Gastrocnemius medialis (tissue), 4 donors: ENCODE results near the gene CTRB1. TPM values are rescaled to one million over a fixed set of nuclear protein-coding genes. Genes with fewer than 3 reads are reported as not detected.

Experiments
- ATAC-seq, 2 donors: fragments of 150-250 bp; one replicate each; pipeline ENCODE4 v1.9.1; 2016
- DNase-seq, 2 donors: peaks; one replicate each; pipeline ENCODE4 v3.0.0-alpha.2; 2019
- H3K27ac ChIP-seq, 4 donors: fragments of 200-600 bp; sonication (generic); 1 replicate in 1 of 4; 2 replicates in 3 of 4; pipeline ENCODE4 v1.5.1; 2016 to 2018; ENCODE audit warnings: mild to moderate bottlenecking in 2 of 4, moderate library complexity in 1 of 4
- H3K27me3 ChIP-seq, 3 donors: fragments of 200-600 bp; sonication (generic) in 2 of 3; 1 replicate in 1 of 3; 2 replicates in 2 of 3; pipeline versions ENCODE4 v1.5.1 to v1.6.0; 2016 to 2019; ENCODE audit warnings: mild to moderate bottlenecking in 1 of 3, moderate library complexity in 1 of 3
- H3K36me3 ChIP-seq, 2 donors: fragments of 200-600 bp; sonication (generic) in 1 of 2; one replicate each; pipeline ENCODE4 v1.5.1; 2017 to 2018
- H3K4me1 ChIP-seq, 2 donors: fragments of 200-600 bp; sonication (generic) in 1 of 2; one replicate each; pipeline ENCODE4 v1.5.1; 2016 to 2017; ENCODE audit warnings: mild to moderate bottlenecking in 2 of 2
- H3K4me3 ChIP-seq, 4 donors: fragments of 200-600 bp; sonication (generic) in 3 of 4; 1 replicate in 1 of 4; 2 replicates in 3 of 4; pipeline ENCODE4 v1.5.1; 2016 to 2019; ENCODE audit warnings: mild to moderate bottlenecking in 2 of 4
- H3K9me3 ChIP-seq, 3 donors: fragments of 200-600 bp; sonication (generic) in 2 of 3; 1 replicate in 1 of 3; 2 replicates in 2 of 3; pipeline ENCODE4 v1.5.1; 2016 to 2019
- POLR2A ChIP-seq, 2 donors: fragments of 450-650 bp; IDR thresholded peaks; one replicate each; pipeline ENCODE4 v1.6.1; 2017; ENCODE audit warnings: antibody characterized with exemption in 2 of 2, mild to moderate bottlenecking in 2 of 2, moderate library complexity in 2 of 2
- in situ Hi-C, 4 donors: fragments of 200-750 bp; cut with MboI; loops; one replicate each; pipeline versions ENCODE4 v1.15.0 to v1.8.0; 2017; ENCODE audit warnings: low sequenced_read_pairs in 4 of 4
- intact Hi-C: fragments of 100-400 bp; cut with DNase I; formaldehyde crosslinking; loops from one replicate; pipeline ENCODE4 v1.15.1; 2023; ENCODE audit warnings: low total_unique reads
- total RNA-seq, 4 donors: library from RNA; depleted of rRNA; stranded (reverse); fragments of >200 nt; gene quantifications; one replicate each; pipeline versions ENCODE4 v1.1.0 to v1.2.3, GENCODE V29; 2016
- TF ChIP-seq, protein P1 (sequence below), 5 experiments: fragments of 450-650 bp in 3 of 5; fragments of 200-600 bp in 2 of 5; sonication (generic) in 2 of 5; IDR thresholded peaks in 4 of 5; conservative IDR thresholded peaks in 1 of 5; 1 replicate in 4 of 5; 2 replicates in 1 of 5; pipeline ENCODE4 v1.5.1; 2016 to 2019; ENCODE audit warnings: antibody characterized with exemption in 5 of 5, mild to moderate bottlenecking in 3 of 5, moderate library complexity in 3 of 5

Gene CTRB1
- total RNA-seq, 4 donors from 2014 or later: not detected

DNA sequence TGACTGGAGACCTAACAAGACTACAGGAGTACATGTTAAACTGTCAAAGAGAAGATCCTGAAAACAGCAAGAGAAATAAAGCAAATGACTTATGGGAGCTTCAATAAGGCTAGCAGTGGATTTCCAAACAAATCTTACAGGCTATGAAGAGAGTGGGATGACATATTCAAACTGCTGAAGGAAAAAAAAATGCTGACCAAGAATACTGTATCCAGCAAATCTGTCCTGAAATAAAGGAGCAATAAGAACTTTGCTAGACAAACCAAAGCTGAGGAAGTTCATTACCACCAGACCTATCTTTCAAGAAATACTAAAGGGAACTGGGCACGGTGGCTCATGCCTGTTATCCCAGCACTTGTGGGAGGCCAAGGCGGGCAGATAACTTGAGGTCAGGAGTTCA is 41.9 kb upstream of the CTRB1 start:
- Histone ChIP-seq H3K9me3 (peaks cover 0 to 12% (median 3%) of the 10 kb centered on the region in 3 donors), H3K27ac (no peak overlapping the region), H3K36me3 (peaks cover 0 to 8% of the 10 kb centered on the region in 2 donors), H3K27me3 (no peaks in the 10 kb centered on the region), H3K4me3 (no peak overlapping the region), H3K4me1 (no peaks in the 10 kb centered on the region)
- TF ChIP-seq, protein P1, sequence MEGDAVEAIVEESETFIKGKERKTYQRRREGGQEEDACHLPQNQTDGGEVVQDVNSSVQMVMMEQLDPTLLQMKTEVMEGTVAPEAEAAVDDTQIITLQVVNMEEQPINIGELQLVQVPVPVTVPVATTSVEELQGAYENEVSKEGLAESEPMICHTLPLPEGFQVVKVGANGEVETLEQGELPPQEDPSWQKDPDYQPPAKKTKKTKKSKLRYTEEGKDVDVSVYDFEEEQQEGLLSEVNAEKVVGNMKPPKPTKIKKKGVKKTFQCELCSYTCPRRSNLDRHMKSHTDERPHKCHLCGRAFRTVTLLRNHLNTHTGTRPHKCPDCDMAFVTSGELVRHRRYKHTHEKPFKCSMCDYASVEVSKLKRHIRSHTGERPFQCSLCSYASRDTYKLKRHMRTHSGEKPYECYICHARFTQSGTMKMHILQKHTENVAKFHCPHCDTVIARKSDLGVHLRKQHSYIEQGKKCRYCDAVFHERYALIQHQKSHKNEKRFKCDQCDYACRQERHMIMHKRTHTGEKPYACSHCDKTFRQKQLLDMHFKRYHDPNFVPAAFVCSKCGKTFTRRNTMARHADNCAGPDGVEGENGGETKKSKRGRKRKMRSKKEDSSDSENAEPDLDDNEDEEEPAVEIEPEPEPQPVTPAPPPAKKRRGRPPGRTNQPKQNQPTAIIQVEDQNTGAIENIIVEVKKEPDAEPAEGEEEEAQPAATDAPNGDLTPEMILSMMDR (IDR thresholded peaks at IDR 0.05 in 4 of 5, conservative IDR thresholded peaks at IDR 0.05 in 1 of 5): no peak
- no peak for TF ChIP-seq POLR2A (IDR thresholded peaks at IDR 0.05)
- DNase-seq (no peak), ATAC-seq (no peak)
- intact Hi-C loops: no loop called here
- in situ Hi-C loops: loop anchor here in 1 of 4 donors (25.0 kb wide), 1 partner anchor 585 kb away; no protein-coding TSS in a partner anchor

DNA sequence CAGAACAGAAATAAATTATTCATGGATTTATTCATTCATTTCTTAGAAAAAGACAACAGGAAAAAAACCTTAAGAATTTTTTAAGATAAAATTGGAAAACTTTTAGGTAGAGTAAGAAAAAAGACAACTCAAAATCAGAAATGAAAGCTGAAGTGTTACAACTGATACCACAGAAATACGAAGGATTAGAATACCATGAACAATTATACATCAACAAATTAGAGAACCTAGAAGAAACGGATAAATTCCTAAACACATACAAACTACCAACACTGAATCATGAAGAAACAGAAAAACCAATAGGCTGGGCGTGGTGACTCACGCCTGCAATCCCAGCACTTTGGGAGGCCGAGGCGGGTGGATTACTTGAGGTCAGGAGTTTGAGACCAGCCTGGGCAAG is 39.6 kb upstream of the CTRB1 start:
- DNase-seq: no peak
- in situ Hi-C loops: loop anchor here in 1 of 4 donors (25.0 kb wide), 1 partner anchor 583 kb away; no protein-coding TSS in a partner anchor
- Histone ChIP-seq H3K9me3 (peaks cover 0 to 10% (median 3%) of the 10 kb centered on the region in 3 donors), H3K27ac (no peak overlapping the region), H3K36me3 (no peaks in the 10 kb centered on the region), H3K4me1 (no peaks in the 10 kb centered on the region), H3K4me3 (no peak overlapping the region), H3K27me3 (no peaks in the 10 kb centered on the region)
- TF ChIP-seq POLR2A (IDR thresholded peaks at IDR 0.05): no peak
- TF ChIP-seq, protein P1 (IDR thresholded peaks at IDR 0.05 in 4 of 5, conservative IDR thresholded peaks at IDR 0.05 in 1 of 5): no peak
- ATAC-seq: no peak
- intact Hi-C loops: no loop called here

DNA sequence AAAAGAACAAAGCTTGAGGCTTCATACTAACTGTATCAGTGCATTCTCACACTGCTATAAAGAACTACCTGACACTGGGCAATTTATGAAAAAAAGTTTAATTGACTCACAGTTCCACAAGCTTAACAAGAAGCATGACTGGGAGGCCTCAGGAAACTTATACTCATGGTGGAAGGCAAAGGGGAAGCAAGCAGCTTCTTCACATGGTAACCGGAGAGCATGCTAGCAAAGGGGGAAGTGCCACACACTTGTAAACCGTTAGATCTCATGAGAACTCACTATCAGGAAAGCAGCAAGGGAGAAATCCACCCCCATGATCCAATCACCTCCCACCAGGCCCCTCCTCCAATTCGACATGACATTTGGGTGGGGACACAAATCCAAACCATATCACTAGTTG is 37.2 kb upstream of the CTRB1 start:
- H3K4me1 ChIP-seq: no peaks in the 10 kb centered on the region
- no peak overlapping the region for H3K27ac ChIP-seq
- intact Hi-C loops: no loop called here
- no peaks in the 10 kb centered on the region for H3K36me3 ChIP-seq
- no peak for ATAC-seq
- no peaks in the 10 kb centered on the region for H3K27me3 ChIP-seq
- in situ Hi-C loops: loop anchor here in 1 of 4 donors (25.0 kb wide), 1 partner anchor 581 kb away; no protein-coding TSS in a partner anchor
- H3K9me3 ChIP-seq: peaks cover 0 to 3% (median 3%) of the 10 kb centered on the region in 3 donors
- H3K4me3 ChIP-seq: no peak overlapping the region
- no peak for TF ChIP-seq POLR2A (IDR thresholded peaks at IDR 0.05)
- TF ChIP-seq, protein P1 (IDR thresholded peaks at IDR 0.05 in 4 of 5, conservative IDR thresholded peaks at IDR 0.05 in 1 of 5): no peak
- DNase-seq: no peak

DNA sequence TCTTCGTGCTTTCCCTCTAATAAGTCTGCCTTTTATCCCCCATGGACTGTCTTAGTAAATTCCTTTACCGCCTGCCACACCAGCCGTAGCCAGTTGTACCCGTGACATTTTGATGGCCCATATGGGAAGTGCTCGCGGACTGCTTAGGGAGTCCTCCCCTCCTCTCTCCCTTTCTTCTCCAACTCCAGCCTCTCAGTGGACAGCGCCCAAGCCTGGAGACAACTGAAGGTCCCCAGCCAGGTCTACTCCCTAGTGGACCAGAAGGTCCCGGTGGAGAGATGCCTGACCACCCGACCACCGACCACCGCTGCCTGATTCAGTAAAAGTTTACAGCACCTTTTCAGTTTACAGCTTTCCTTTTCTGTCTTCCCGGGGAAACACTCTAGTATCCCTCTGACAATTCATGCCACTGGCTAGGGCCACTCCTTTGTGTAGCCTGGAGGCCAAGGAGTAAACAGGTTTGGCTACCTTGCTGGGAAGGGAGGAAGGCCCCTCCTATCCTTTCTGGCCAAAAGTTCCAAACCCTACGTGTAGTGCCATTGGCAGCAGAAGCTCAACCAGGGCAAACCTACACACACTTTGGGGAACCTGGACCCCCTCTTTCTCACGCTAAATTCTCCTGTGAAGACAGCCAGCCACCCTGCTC is 29.8 kb upstream of the CTRB1 start:
- H3K4me3 ChIP-seq: no peak overlapping the region
- no peaks in the 10 kb centered on the region for H3K9me3 ChIP-seq
- no peak overlapping the region for H3K27ac ChIP-seq
- H3K4me1 ChIP-seq: no peaks in the 10 kb centered on the region
- TF ChIP-seq POLR2A (IDR thresholded peaks at IDR 0.05): no peak
- TF ChIP-seq, protein P1 (IDR thresholded peaks at IDR 0.05 in 4 of 5, conservative IDR thresholded peaks at IDR 0.05 in 1 of 5): no peak
- in situ Hi-C loops: loop anchor here in 1 of 4 donors (25.0 kb wide), 1 partner anchor 573 kb away; no protein-coding TSS in a partner anchor
- H3K36me3 ChIP-seq: no peaks in the 10 kb centered on the region
- intact Hi-C loops: no loop called here
- no peaks in the 10 kb centered on the region for H3K27me3 ChIP-seq
- DNase-seq: no peak
- ATAC-seq: no peak
